Endodermal cell (in vitro differentiated cells): ENCODE data around the gene PRRC2A. TPM values are rescaled to one million over a fixed set of nuclear protein-coding genes. Genes with fewer than 3 reads are reported as not detected.
A peak's percentile ranks its signal among the peaks of the same experiment; 100 is the strongest.

Experiments used
- DNase-seq: peaks from one replicate; pipeline ENCODE4 v3.0.0-alpha.2; 2017
- H3K27ac ChIP-seq: 2 replicates; pipeline ENCODE4 v1.5.1; 2013; ENCODE audit warnings: mild to moderate bottlenecking, low read depth, low read length, moderate library complexity
- H3K27me3 ChIP-seq: 2 replicates; pipeline ENCODE4 v1.6.1; 2013; ENCODE audit warnings: mild to moderate bottlenecking, low read length, moderate library complexity; ENCODE audit not compliant: insufficient read depth, control insufficient read depth, poor library complexity, severe bottlenecking
- H3K36me3 ChIP-seq: 2 replicates; pipeline ENCODE4 v1.7.0; 2013; ENCODE audit warnings: mild to moderate bottlenecking, low read length, moderate library complexity; ENCODE audit not compliant: control insufficient read depth, insufficient read depth
- H3K4me1 ChIP-seq: one replicate; pipeline ENCODE4 v1.7.0; 2013; ENCODE audit warnings: low read length; ENCODE audit not compliant: control insufficient read depth, insufficient read depth
- H3K4me3 ChIP-seq: 2 replicates; pipeline ENCODE4 v1.5.1; 2013; ENCODE audit warnings: mild to moderate bottlenecking, low read length, moderate library complexity
- H3K9ac ChIP-seq: 2 replicates; pipeline ENCODE4 v1.6.1; 2013; ENCODE audit warnings: mild to moderate bottlenecking, low read length, moderate library complexity; ENCODE audit not compliant: poor library complexity, severe bottlenecking; ENCODE audit errors: extremely low read depth
- H3K9me3 ChIP-seq: 2 replicates; pipeline ENCODE4 v1.6.1; 2013; ENCODE audit warnings: mild to moderate bottlenecking, low read length, moderate library complexity; ENCODE audit not compliant: control insufficient read depth
- H3K27ac Mint-ChIP-seq: 2 replicates; pipeline ENCODE4 v1.8.0; 2020; ENCODE audit warnings: mixed read lengths
- H3K27me3 Mint-ChIP-seq: 2 replicates; pipeline ENCODE4 v1.8.0; 2021; ENCODE audit warnings: mild to moderate bottlenecking, mixed read lengths; ENCODE audit not compliant: insufficient read depth
- H3K36me3 Mint-ChIP-seq: 2 replicates; pipeline ENCODE4 v1.8.0; 2020; ENCODE audit warnings: low read depth, mixed read lengths
- H3K4me1 Mint-ChIP-seq: 2 replicates; pipeline ENCODE4 v1.8.0; 2020; ENCODE audit warnings: mixed read lengths
- H3K4me3 Mint-ChIP-seq: 2 replicates; pipeline ENCODE4 v1.8.0; 2020; ENCODE audit warnings: mild to moderate bottlenecking, moderate library complexity, mixed read lengths
- H3K9me3 Mint-ChIP-seq: 2 replicates; pipeline ENCODE4 v1.8.0; 2020; ENCODE audit warnings: mild to moderate bottlenecking, mixed read lengths
- CTCF ChIP-seq: fragments of 200-600 bp; sonication (generic); conservative IDR thresholded peaks from 2 replicates; pipeline ENCODE4 v1.5.0; 2021; ENCODE audit warnings: antibody characterized with exemption, mild to moderate bottlenecking
- WGBS, 2 experiments: methylation state at CpG; one replicate each; pipeline versions ENCODE4 v1.1.5 to v1.1.7; 2013; ENCODE audit warnings: missing lambda C conversion rate in 2 of 2, mixed read lengths in 1 of 2; ENCODE audit not compliant: insufficient coverage in 1 of 2, insufficient read length in 1 of 2; 5-methylcytosine and 5-hydroxymethylcytosine counted together
- total RNA-seq, 2 donors: library from RNA; stranded (reverse); fragmentation: NEBNext Ultra II Directional in 1 of 2; extraction: Animal tissue kit (Norgen Biotek cat#: 25700) in 1 of 2; gene quantifications; 2 replicates in 1 of 2; 3 replicates in 1 of 2; pipeline ENCODE4 v1.2.1, GENCODE V29; 2021

The PRRC2A gene
- total RNA-seq, 2 donors from 2014 or later, result 329 to 330 TPM

GRCh38 chr6:31634969-31635575 lies 14.6 kb downstream of the PRRC2A start:
- Mint-ChIP-seq H3K4me1 (no peaks in the 10 kb centered on the region), H3K27me3 (no peaks in the 10 kb centered on the region), H3K4me3 (no peak overlapping the region)

GRCh38 chr6:31636698-31637596 lies 16.4 kb downstream of the PRRC2A start:
- no peaks in the 10 kb centered on the region for H3K27me3 Mint-ChIP-seq
- no peak overlapping the region for H3K4me3 ChIP-seq
- no peak for TF ChIP-seq CTCF
- H3K27ac ChIP-seq, result no peak overlapping the region
- peaks cover 98% of the 10 kb centered on the region for H3K36me3 ChIP-seq
- H3K36me3 Mint-ChIP-seq, result peaks cover 85% of the 10 kb centered on the region
- WGBS, 2 experiments, result 93% methylated on average over 17 to 26 of the region's 27 CpGs
- no peaks in the 10 kb centered on the region for H3K9me3 Mint-ChIP-seq
- H3K27ac Mint-ChIP-seq, result peak overlapping the region; percentile 59
- no peaks in the 10 kb centered on the region for H3K9me3 ChIP-seq
- H3K4me1 ChIP-seq, result no peaks in the 10 kb centered on the region
- H3K4me1 Mint-ChIP-seq, result no peaks in the 10 kb centered on the region
- DNase-seq, result no peak
- H3K4me3 Mint-ChIP-seq, result no peak overlapping the region
- H3K27me3 ChIP-seq, result no peaks in the 10 kb centered on the region
- H3K9ac ChIP-seq, result no peak overlapping the region

More at GRCh38 chr6:31634969-31635575, 14.6 kb downstream of the PRRC2A start:
- TF ChIP-seq CTCF, result peak; percentile 1
- Histone ChIP-seq H3K9ac (no peak overlapping the region), H3K9me3 (no peaks in the 10 kb centered on the region), H3K4me1 (no peaks in the 10 kb centered on the region), H3K36me3 (peaks cover 93% of the 10 kb centered on the region), H3K27ac (no peak overlapping the region), H3K4me3 (no peak overlapping the region), H3K27me3 (no peaks in the 10 kb centered on the region)
- DNase-seq, result no peak
- Mint-ChIP-seq H3K9me3 (no peaks in the 10 kb centered on the region), H3K36me3 (peaks cover 83% of the 10 kb centered on the region), H3K27ac (no peak overlapping the region)
- 90 to 91% methylated on average over 10 to 11 of the region's 11 CpGs for WGBS, 2 experiments

GRCh38 chr6:31639043-31639442 lies 18.5 kb downstream of the PRRC2A start:
- no peak for DNase-seq
- Histone ChIP-seq H3K9ac (no peak overlapping the region), H3K27ac (no peak overlapping the region), H3K36me3 (peaks cover 96% of the 10 kb centered on the region), H3K27me3 (no peaks in the 10 kb centered on the region), H3K4me3 (no peak overlapping the region), H3K4me1 (no peaks in the 10 kb centered on the region), H3K9me3 (no peaks in the 10 kb centered on the region)
- Mint-ChIP-seq H3K27ac (no peak overlapping the region), H3K9me3 (no peaks in the 10 kb centered on the region), H3K36me3 (peaks cover 80% of the 10 kb centered on the region), H3K4me1 (no peaks in the 10 kb centered on the region), H3K4me3 (no peak overlapping the region), H3K27me3 (no peaks in the 10 kb centered on the region)
- no peak for TF ChIP-seq CTCF
- 93% methylated on average over 7 to 9 of the region's 9 CpGs for WGBS, 2 experiments
